HG03571 (cell line): ENCODE measurements around the gene RAB30.

Experiments
- ATAC-seq: cut with Tn5 transposase; IDR thresholded peaks from one replicate; pipeline ENCODE4 v1.9.1; 2021; ENCODE audit not compliant: unreplicated experiment

Gene RAB30

DNA sequence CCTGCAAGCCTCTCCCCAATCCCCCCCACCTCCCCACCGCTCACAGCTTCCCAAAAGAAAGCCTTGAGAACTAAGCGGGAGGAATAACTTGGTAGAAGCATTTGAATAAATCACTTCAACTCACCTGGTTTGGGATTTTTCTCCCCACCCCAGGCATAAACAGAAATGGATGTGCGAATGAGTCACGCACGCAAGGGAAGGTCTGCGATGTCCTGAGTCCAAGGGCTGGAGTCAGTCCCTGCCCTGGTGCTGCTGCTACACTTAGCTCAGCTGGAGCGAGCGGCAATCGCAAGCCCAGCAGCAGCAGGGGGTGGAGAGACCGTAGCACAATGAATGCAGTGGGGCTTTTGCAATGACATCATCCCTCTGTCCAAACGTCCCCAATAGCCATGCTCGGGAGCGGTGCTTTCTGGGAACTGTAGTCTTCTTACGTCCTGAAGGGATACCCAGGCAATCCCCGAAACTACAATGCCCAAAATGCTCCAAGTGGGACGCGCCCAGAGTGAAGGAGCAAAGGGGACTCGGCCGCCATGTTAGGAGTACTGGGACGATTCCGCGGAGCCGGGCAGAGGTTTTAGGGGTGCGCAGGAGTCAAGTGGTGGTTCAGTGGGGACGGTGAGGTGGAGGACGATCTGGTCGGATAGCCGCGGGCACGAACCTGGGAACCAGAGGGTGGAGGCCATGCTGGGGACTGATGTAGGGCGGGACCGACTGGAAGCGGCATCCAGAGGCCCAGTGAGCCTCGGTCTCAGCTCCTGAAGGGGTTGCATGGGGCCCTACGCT is at the start of gene RAB30:
Gene RAB30 (minus strand): TSS at position 331 of the 783 bp plus-strand sequence. CDS start 74,581 bp downstream, outside the sequence.
- ATAC-seq, result peak; percentile 97

DNA sequence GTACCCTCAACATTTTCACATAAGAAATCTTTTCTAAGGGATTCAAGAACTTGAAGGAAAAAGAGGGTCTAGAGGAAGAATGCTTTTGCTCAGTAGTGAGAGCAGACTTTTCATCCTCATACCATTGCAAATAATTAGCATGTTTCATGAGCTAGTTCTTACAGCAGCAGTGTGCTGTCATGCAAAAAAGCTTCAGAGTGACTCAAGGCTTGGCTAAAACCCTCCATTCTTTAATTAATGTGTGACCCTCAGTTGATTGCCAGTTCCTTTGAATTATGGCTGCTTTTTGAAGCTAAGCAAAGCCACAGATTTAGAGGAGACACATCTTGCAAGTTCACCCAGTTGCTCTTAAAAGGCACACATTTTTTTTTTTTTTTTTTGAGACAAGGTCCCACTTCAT is 48.6 kb upstream of the RAB30 start:
- ATAC-seq, result no peak

- ATAC-seq, result no peak
Observed at GRCh38 chr11:83119216-83119615, 47.5 kb upstream of the RAB30 start.

GRCh38 chr11:83118814-83119213 is 47.1 kb upstream of the RAB30 start:
- no peak for ATAC-seq

DNA sequence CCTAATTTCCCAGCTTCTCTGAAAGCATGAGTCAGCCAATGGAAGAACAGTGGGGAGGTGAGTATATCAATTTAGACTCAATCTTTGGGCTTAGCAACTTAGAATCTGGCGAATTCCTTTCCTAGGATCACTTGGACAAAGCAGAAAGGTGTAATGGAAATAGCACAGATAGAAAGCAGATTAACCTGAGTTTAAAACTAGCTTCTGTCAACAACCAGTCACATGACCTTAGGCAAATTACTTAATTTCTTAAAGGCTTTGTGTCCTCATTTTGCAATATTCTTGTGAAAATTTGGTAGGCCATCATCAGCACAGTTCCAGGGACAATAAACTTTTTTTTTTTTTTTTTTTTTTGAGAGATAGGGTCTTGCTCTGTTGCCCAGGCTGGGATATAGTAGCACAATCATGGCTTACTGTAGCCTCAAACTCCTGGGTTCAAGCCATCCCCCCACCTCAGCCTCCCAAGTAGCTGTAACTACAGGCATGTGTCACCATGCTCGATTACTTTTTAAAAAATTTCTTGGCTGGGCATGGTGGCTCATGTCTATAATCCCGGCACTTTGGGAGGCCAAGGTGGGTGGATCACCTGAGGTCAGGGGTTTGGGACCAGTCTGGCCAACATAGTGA is 44.4 kb upstream of the RAB30 start:
- no peak for ATAC-seq

DNA sequence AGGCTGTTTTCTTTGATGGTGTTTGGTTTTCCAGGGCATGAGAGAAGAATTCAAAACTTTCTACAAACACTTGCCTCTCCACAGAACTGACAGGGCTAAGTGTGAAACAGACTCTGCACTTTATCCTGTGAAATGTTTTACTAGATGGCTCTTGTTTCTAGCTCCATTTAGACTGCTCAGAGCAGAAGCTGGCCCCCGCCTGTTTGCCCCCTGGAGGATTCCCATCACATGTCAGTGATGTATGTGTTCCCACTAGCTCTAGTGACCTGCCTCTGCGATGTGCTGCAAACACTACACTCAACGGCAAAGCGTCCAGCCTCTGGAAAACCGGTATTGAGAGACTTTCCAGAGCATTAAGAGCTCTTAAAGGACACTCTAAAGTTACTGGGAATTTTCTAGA is 43.9 kb upstream of the RAB30 start:
- ATAC-seq, result no peak

- ATAC-seq, result no peak
Observed at GRCh38 chr11:83115026-83115425, 43.3 kb upstream of the RAB30 start.

GRCh38 chr11:83112886-83113285 is 41.2 kb upstream of the RAB30 start:
- ATAC-seq, result no peak

- ATAC-seq, result no peak
Observed at GRCh38 chr11:83105168-83105567, 33.5 kb upstream of the RAB30 start.

DNA sequence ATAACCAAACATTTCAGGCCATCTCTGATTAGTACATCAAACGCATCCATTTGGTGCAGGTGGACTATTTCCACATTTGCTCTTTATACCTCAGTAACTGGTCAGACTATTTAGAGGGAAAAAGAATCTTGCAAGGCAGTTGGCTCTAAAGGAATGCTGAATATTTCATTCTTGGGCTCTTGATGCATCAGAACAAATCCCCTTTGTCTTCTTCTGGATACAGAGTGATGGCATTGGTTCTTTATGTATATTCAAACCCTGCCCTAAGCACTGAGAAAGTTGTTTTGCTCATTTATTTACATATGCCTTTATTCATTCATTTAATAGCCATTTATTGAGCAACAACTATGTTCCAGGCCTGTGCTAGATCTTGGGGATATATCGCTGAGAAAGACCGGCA is 31.1 kb upstream of the RAB30 start:
- ATAC-seq, result no peak

GRCh38 chr11:83097429-83098075 is 25.9 kb upstream of the RAB30 start:
- ATAC-seq, result no peak

DNA sequence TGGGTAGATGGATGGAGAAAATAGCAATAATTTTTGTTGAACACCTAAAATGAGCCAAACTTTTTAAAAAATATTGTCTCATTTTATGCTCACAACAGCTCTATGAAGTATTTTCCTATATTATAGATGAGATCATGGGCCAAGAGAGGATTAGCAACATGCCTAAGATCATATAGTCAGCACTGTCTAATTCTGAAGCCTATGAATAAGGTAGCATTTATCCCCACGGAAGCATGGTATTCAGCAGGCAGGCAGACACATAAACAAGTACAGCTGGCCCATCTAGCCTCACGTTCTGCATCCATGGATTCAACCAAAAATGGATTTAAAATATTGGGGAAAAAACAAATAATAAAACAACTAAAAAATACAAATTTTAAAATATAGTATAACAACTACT is 21.9 kb upstream of the RAB30 start:
- no peak for ATAC-seq

- ATAC-seq, result no peak
Observed at GRCh38 chr11:83092488-83093384, 21.0 kb upstream of the RAB30 start.

DNA sequence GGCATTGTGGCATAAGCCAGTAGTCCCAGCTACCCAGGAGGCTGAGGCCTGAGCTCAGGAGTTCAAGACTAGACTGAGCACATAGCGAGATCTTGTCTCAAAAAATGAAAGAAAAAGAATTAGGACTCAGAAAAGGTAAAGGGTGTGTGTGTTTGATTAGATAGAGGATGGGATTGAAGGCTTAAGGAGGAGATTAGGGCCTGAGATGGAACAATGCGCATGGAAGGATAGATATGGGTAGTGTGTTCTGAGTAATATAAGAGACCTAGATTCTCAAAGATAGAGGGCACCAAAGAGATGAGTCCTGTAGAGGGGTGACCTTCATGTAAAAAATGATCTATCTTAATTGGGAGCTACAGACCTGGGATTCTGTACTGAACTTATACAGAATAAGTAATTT is 17.3 kb upstream of the RAB30 start:
- ATAC-seq, result no peak

- no peak for ATAC-seq
Observed at GRCh38 chr11:83087035-83087434, 15.3 kb upstream of the RAB30 start.

DNA sequence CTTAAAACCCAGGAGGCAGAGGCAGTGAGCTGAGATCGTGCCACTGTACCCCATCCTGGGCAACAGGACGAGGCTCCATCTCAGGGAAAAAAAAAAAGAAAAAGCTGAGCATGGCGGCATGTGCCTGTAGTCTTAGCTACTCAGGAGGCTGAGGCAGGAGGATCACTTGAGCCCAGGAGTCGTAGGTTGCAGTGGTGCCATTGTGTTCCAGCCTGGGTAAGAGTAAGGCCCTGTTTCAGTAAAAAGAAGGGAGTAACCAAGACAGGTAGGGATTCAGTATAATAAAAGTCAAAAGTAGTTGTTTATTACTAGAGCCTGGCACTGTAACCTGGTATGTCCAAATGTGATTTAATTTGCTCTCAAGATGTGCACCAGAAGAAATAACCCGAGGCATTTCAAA is 8.1 kb upstream of the RAB30 start:
- ATAC-seq, result no peak

GRCh38 chr11:83078269-83078668 is 6.6 kb upstream of the RAB30 start:
- no peak for ATAC-seq

DNA sequence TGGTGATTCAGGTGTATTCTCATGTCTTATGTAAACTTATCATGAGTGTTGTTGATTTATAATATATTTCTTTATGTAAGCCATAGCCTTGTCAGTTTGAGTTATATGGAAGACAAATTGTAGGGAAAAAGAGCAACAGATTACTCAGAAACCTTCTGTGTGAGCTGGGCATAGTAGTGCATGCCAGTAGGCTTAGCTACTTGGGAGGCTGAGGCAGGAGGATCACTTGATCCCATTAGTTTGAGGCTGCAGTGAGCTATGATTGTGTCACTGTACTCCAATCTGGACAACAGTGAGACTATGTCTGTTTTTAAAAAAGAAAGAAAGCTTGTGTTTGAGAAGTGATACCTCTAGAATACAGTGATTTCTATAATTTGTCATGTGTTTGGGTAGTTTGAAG is 2.2 kb upstream of the RAB30 start:
- no peak for ATAC-seq

GRCh38 chr11:83073258-83073657 is 1.6 kb upstream of the RAB30 start:
- no peak for ATAC-seq

DNA sequence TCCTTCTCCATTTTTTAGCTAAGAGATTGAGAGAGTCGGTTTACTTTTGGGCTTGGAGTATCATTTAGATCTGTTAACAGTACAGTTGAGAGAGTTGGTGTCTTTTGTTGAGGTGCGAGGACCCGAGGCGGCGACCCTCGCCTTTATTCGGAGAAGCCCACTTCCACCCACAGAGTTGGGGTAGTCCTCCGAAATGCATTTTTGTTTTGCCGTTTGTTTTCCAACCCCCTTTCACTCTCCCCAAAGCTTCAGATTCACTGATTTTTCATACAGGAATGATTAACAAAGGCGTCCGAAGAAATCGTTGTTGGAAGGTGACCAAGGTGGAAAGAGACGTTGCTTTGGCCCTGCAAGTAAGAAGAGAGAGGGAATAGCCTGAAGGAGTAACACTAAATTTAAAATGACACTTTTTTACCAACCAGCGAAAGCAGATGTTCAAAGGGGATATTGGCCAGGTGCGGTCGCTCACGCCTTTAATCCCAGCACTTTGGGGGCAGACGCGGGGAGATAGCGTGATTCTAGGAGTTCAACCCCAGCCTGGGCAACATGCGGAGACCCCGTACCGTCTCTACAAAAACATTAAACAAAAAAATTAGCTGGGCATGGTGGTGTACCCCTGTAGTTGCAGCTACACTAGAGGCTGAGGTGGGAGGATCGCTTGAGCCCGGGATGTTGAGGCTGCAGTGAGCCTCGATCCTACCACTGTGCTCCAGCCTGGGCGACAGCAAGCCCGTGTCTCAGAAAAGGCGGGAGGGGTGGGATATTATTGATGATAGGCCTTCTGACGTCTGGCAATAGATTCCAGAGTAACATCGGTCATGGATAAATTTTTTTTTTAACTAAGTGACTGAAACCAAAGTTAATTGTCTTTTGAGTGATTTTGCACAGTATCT is 899 bp upstream of the RAB30 start:
- ATAC-seq, result no peak
